VCaP (cell line): ENCODE data around the gene HLA-DMB.
A peak's percentile ranks its signal among the peaks of the same experiment; 100 is the strongest.

Experiments
- H3K27ac ChIP-seq: fragments of 450-650 bp; 2 replicates; pipeline ENCODE4 v1.5.1; 2017
- TF ChIP-seq, protein P1 (sequence below): fragments of 450-650 bp; conservative IDR thresholded peaks from 2 replicates; pipeline ENCODE4 v1.5.1; 2017; ENCODE audit warnings: mild to moderate bottlenecking, moderate library complexity

Gene HLA-DMB

DNA sequence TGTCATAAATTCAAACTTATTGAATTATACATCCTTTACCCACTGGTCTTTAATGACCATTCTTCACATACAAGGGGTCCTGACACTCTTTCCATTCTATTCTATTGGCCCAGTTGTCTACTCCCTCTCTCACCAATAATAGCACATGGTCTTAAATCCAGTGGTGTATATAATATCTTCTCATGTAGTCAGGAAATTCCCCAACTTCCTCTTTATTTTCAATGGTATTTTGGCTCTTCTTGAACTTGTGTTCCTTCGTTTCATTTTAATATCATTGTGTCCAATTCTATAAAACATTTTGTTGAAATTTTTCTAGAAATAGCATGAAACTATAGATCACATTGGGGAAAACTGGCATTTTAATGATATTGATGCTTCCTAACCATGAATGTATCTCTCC is 50.0 kb downstream of the HLA-DMB start:
- TF ChIP-seq, protein P1, sequence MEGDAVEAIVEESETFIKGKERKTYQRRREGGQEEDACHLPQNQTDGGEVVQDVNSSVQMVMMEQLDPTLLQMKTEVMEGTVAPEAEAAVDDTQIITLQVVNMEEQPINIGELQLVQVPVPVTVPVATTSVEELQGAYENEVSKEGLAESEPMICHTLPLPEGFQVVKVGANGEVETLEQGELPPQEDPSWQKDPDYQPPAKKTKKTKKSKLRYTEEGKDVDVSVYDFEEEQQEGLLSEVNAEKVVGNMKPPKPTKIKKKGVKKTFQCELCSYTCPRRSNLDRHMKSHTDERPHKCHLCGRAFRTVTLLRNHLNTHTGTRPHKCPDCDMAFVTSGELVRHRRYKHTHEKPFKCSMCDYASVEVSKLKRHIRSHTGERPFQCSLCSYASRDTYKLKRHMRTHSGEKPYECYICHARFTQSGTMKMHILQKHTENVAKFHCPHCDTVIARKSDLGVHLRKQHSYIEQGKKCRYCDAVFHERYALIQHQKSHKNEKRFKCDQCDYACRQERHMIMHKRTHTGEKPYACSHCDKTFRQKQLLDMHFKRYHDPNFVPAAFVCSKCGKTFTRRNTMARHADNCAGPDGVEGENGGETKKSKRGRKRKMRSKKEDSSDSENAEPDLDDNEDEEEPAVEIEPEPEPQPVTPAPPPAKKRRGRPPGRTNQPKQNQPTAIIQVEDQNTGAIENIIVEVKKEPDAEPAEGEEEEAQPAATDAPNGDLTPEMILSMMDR = no peak
- no peak overlapping the region for H3K27ac ChIP-seq

GRCh38 chr6:32889533-32889932 is 51.3 kb downstream of the HLA-DMB start:
- no peak overlapping the region for H3K27ac ChIP-seq
- TF ChIP-seq, protein P1 = no peak

- TF ChIP-seq, protein P1 = no peak
- peak overlapping the region; percentile 58; the same call in 1 of the 2 replicates for H3K27ac ChIP-seq
These were observed 52.3 kb downstream of the HLA-DMB start for GRCh38 chr6:32888576-32888975.

DNA sequence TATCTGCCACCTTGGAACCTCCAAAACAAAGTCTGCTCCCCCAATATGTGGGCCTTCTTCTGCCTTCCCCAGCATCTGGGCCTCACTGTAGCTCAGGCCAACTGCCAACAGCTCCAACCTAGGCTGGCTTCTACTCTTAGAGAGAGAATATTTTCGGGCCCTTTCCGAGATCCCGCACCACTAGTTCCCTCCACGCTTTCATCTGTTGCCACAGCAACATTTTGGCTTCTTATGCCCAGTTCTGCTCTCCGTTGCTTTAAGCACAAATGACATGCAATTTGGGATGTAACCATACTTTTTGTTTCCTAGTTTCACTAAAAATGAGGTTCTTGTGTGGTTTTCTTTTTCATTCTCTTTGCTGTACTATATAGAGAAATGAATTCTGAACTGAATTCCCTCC is 53.2 kb downstream of the HLA-DMB start:
- peak overlapping the region; percentile 58 for H3K27ac ChIP-seq
- TF ChIP-seq, protein P1 = no peak

- H3K27ac ChIP-seq = peak overlapping the region; percentile 58
- TF ChIP-seq, protein P1 = no peak
These were observed 54.0 kb downstream of the HLA-DMB start for GRCh38 chr6:32886681-32887383.

DNA sequence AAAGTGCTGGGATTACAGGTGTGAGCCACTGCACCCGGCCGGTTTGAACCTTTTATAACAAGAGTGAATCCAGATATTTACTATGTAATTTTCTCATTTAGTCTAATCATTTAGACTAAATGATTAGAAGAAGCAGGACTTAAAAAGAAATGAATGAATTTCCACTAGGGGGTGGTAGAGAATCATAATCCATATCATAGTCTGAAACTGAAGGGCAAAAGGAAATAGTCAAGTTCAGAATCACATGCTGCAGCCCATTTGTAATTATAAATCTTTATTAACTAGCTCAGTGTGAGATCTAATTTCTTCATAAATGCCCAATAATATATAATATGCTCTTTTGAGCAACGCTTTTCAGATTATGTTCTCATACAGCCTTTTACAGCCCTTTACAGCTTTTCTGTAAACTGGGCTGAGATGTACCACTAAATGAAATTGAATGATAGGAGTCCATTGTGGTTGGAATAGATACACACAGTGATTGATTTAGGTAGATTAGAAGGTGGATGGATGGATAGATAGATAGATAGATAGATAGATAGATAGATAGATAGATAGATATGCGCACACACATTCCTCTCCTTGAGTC is 55.0 kb downstream of the HLA-DMB start:
- TF ChIP-seq, protein P1 = peak; percentile 79
- H3K27ac ChIP-seq = peak overlapping the region; percentile 58
